ENCODE data around the gene PAF1.

The PAF1 gene

DNA sequence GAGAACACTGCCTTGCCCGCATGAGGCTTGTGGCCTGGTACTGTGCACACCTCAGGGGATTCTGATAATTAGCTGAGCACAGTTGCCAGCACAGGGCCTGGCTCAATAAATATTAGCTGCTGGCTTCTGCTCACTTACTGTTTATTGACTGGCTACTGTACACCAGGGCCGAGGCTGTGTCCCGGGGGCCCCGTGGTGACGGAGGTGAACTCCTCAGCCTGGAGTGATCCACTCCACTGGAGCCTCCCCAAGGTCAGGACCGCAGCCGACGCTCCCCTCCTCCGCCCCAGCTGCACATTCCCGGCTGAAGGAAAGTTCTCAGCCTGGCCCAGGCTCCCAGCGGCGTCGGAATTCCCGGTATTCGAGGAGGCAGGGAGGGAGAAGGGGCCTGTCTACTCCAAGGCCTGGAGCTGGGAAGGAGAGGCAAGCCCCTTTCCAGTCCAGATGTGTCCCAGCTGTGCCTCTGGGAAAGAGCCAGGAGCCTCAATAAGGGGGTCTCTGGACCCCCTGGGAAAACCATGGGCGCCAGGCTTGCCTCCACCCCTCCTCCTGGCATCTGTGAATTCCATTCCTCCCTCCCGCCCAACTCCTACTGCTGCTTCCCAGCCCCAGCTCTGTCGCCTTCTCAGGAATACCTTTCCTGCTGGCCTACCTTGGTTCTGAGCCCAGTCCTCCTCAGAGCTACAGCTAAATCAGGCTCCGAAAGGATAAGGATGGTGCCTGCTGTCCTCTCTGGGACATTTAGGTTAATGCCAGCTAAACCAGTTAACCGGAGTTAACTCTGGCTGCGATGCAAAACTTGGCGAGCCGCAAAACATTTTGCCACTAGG, 37.6 kb upstream of the PAF1 start:
- Histone ChIP-seq H3K4me3 (ENCODE audit: extremely low read depth, insufficient read depth, low read length, poor library complexity, severe bottlenecking) (no peak overlapping the region), H3K36me3 (ENCODE audit: control insufficient read depth, insufficient read depth, low read length) (peaks cover 47% of the 10 kb centered on the region), H3K9me3 (ENCODE audit: control insufficient read depth, low read length) (no peaks in the 10 kb centered on the region), H3K27ac (ENCODE audit: low read depth, low read length, severe bottlenecking) (peak overlapping the region; percentile 95), H3K4me1 (ENCODE audit: control insufficient read depth, insufficient read depth, low read length, poor library complexity, severe bottlenecking) (peaks cover 29% of the 10 kb centered on the region)
- 24 to 34% methylated on average over 15 to 23 of the region's 23 CpGs for WGBS, 2 experiments (ENCODE audit: insufficient coverage in 2 of 2)

DNA sequence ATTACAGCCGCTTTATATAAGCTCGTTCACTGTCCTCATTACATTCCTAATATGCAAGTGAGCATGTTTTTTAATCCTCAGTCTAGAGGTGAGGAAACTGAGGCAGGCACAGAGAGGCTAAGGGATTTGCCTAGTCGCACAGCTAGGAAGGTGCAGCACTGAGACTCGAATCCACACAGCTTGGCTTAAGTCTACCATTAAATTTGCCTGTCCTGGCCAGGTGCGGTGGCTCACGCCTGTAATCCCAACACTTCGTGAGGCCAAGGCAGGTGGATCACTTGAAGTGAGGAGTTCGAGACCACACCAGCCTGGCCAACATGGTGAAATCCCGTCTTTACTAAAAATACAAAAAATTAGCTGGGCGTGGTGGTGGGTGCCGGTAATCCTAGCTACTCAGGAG, 36.8 kb upstream of the PAF1 start:
- peaks cover 47% of the 10 kb centered on the region for H3K36me3 ChIP-seq (ENCODE audit: control insufficient read depth, insufficient read depth, low read length)
- peaks cover 29% of the 10 kb centered on the region for H3K4me1 ChIP-seq (ENCODE audit: control insufficient read depth, insufficient read depth, low read length, poor library complexity, severe bottlenecking)
- no peak overlapping the region for H3K4me3 ChIP-seq (ENCODE audit: extremely low read depth, insufficient read depth, low read length, poor library complexity, severe bottlenecking)
- H3K27ac ChIP-seq (ENCODE audit: low read depth, low read length, severe bottlenecking), result peak overlapping the region; percentile 95
- 92 to 93% methylated on average over 10 to 11 of the region's 11 CpGs for WGBS, 2 experiments (ENCODE audit: insufficient coverage in 2 of 2)
- H3K9me3 ChIP-seq (ENCODE audit: control insufficient read depth, low read length), result no peaks in the 10 kb centered on the region

DNA sequence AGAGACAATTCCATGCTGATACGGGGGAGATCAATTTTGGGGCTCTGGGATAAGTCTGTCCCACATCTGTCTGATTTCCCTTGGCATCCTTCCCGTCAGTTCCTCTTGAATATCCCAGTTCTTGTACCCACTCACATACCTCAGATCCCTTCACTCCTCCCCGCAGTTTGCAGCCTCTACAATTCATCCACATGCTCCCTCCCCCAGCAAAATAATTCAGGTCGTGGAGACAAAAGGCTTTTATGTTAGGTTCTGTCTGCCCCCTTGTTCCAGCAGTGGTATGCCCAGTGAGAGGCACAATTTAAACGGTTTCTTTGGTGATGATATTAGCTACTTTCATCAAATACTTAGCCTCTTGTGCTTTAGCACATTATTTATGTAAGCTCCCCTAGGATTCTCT, 35.3 kb upstream of the PAF1 start:
- WGBS, 2 experiments (ENCODE audit: insufficient coverage in 2 of 2), result 65 to 78% methylated on average over 3 to 4 of the region's 5 CpGs
- H3K27ac ChIP-seq (ENCODE audit: low read depth, low read length, severe bottlenecking), result peak overlapping the region; percentile 16
- H3K4me3 ChIP-seq (ENCODE audit: extremely low read depth, insufficient read depth, low read length, poor library complexity, severe bottlenecking), result no peak overlapping the region
- no peaks in the 10 kb centered on the region for H3K9me3 ChIP-seq (ENCODE audit: control insufficient read depth, low read length)
- H3K36me3 ChIP-seq (ENCODE audit: control insufficient read depth, insufficient read depth, low read length), result peaks cover 56% of the 10 kb centered on the region
- peaks cover 27% of the 10 kb centered on the region for H3K4me1 ChIP-seq (ENCODE audit: control insufficient read depth, insufficient read depth, low read length, poor library complexity, severe bottlenecking)

DNA sequence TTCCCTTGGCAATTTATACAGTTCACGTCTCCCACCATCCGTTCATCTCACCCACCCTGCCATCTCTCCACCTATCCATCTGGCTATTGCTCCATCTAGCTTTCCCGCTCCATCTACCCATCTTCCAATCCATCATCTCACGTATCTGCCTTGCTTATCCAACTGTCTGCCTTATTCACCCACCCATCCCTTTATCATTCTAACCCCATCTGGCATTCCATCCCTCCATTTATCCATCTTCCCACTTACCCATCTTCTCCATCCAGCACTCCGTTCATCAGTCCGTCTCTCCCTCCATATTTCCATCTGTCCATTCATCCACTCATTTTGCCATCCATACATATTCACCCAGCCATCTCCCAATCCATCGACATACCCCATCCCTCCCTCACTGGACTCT, 34.8 kb upstream of the PAF1 start:
- no peaks in the 10 kb centered on the region for H3K9me3 ChIP-seq (ENCODE audit: control insufficient read depth, low read length)
- 93 to 96% methylated on average over 7 of the region's 7 CpGs for WGBS, 2 experiments (ENCODE audit: insufficient coverage in 2 of 2)
- no peak overlapping the region for H3K4me3 ChIP-seq (ENCODE audit: extremely low read depth, insufficient read depth, low read length, poor library complexity, severe bottlenecking)
- peaks cover 23% of the 10 kb centered on the region for H3K4me1 ChIP-seq (ENCODE audit: control insufficient read depth, insufficient read depth, low read length, poor library complexity, severe bottlenecking)
- H3K36me3 ChIP-seq (ENCODE audit: control insufficient read depth, insufficient read depth, low read length), result peaks cover 58% of the 10 kb centered on the region
- no peak overlapping the region for H3K27ac ChIP-seq (ENCODE audit: low read depth, low read length, severe bottlenecking)

DNA sequence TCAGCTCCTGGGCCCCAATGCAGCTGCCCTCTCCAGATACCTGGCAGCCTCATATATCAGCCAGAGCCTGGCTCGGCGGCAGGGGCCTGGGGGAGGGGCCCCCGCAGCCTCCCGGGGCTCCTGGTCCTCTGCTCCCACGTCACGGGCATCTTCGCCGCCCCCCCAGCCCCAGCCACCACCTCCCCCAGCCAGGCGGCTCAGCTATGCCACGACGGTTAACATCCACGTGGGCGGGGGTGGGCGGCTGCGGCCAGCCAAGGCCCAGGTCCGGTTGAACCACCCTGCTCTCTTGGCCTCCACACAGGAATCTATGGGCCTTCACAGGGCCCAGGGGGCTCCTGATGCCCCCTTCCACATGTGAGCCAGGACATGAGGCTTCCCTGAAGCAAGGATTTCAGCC, 34.0 kb upstream of the PAF1 start:
- peaks cover 17% of the 10 kb centered on the region for H3K4me1 ChIP-seq (ENCODE audit: control insufficient read depth, insufficient read depth, low read length, poor library complexity, severe bottlenecking)
- H3K4me3 ChIP-seq (ENCODE audit: extremely low read depth, insufficient read depth, low read length, poor library complexity, severe bottlenecking), result no peak overlapping the region
- 92 to 94% methylated on average over 7 to 16 of the region's 16 CpGs for WGBS, 2 experiments (ENCODE audit: insufficient coverage in 2 of 2)
- no peaks in the 10 kb centered on the region for H3K9me3 ChIP-seq (ENCODE audit: control insufficient read depth, low read length)
- H3K27ac ChIP-seq (ENCODE audit: low read depth, low read length, severe bottlenecking), result no peak overlapping the region
- H3K36me3 ChIP-seq (ENCODE audit: control insufficient read depth, insufficient read depth, low read length), result peaks cover 66% of the 10 kb centered on the region

DNA sequence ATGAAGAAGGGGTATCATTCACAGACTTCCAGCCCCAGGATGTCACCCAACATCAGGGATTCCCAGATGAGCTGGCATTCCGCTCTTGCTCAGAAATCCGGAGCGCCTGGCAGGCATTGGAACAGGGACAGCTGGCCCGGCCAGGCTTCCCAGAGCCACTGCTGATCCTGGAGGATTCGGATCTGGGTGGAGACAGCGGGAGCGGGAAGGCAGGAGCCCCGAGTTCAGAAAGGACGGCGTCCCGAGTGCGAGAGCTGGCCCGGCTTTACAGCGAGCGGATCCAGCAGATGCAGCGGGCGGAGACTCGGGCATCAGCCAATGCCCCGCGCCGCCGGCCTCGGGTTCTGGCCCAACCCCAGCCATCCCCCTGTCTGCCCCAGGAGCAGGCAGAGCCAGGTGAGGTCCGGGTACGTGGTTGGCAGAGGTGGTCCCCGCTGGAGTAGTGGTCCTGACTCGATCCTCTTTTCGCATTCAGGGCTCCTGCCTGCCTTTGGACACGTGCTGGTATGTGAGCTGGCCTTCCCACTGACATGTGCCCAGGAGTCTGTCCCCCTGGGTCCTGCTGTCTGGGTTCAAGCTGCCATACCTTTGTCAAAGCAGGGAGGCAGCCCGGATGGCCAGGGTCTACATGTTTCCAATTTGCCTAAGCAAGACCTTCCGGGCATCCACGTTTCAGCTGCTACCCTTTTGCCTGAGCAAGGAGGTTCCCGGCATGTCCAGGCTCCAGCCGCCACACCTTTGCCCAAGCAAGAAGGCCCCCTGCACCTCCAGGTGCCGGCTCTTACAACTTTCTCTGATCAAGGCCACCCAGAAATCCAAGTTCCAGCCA, 32.6 kb upstream of the PAF1 start:
- Histone ChIP-seq H3K9me3 (ENCODE audit: control insufficient read depth, low read length) (no peaks in the 10 kb centered on the region), H3K36me3 (ENCODE audit: control insufficient read depth, insufficient read depth, low read length) (peaks cover 79% of the 10 kb centered on the region), H3K4me1 (ENCODE audit: control insufficient read depth, insufficient read depth, low read length, poor library complexity, severe bottlenecking) (peaks cover 10% of the 10 kb centered on the region), H3K4me3 (ENCODE audit: extremely low read depth, insufficient read depth, low read length, poor library complexity, severe bottlenecking) (no peak overlapping the region), H3K27ac (ENCODE audit: low read depth, low read length, severe bottlenecking) (peak overlapping the region; percentile 49)
- 93 to 96% methylated on average over 28 to 35 of the region's 35 CpGs for WGBS, 2 experiments (ENCODE audit: insufficient coverage in 2 of 2)

DNA sequence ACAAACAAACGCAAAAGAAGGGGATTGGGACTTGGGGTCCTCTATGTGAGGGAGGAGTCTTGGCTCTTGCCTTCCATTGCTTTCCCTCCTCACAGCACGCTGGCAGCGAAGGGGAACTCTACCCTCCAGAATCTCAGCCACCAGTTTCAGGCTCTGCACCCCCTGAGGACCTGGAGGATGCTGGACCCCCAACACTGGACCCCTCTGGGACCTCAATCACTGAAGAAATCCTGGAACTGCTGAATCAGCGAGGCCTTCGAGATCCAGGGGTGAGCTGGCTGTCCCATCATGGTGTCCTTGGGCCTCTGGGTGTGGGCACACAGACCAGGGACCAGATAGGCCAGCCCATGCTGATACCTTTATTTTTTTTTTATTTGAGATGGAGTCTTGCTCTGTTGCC, 31.1 kb upstream of the PAF1 start:
- peaks cover 94% of the 10 kb centered on the region for H3K36me3 ChIP-seq (ENCODE audit: control insufficient read depth, insufficient read depth, low read length)
- peaks cover 2% of the 10 kb centered on the region for H3K4me1 ChIP-seq (ENCODE audit: control insufficient read depth, insufficient read depth, low read length, poor library complexity, severe bottlenecking)
- WGBS, 2 experiments (ENCODE audit: insufficient coverage in 2 of 2), result 100% methylated on average over 1 to 2 of the region's 5 CpGs
- no peak overlapping the region for H3K4me3 ChIP-seq (ENCODE audit: extremely low read depth, insufficient read depth, low read length, poor library complexity, severe bottlenecking)
- no peaks in the 10 kb centered on the region for H3K9me3 ChIP-seq (ENCODE audit: control insufficient read depth, low read length)
- no peak overlapping the region for H3K27ac ChIP-seq (ENCODE audit: low read depth, low read length, severe bottlenecking)

DNA sequence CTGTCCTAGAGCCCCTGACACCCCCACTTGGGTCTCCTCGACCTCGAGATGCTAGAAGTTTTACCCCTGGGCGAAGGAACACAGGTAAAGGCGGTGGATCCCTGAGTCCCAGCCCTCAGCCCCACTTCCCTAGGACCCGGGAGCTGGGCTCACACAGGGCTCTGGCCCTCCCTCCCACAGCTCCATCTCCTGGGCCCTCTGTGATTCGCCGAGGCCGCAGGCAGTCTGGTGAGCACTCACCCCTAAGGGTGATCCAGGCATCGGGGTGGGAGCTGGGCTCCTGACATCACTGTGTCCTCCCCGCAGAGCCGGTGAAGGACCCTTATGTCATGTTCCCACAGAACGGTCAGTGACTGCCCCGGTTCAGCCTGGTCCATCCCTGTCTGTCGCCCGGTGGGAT, 29.9 kb upstream of the PAF1 start:
- Histone ChIP-seq H3K27ac (ENCODE audit: low read depth, low read length, severe bottlenecking) (no peak overlapping the region), H3K4me1 (ENCODE audit: control insufficient read depth, insufficient read depth, low read length, poor library complexity, severe bottlenecking) (peaks cover 8% of the 10 kb centered on the region), H3K36me3 (ENCODE audit: control insufficient read depth, insufficient read depth, low read length) (peaks cover 98% of the 10 kb centered on the region), H3K4me3 (ENCODE audit: extremely low read depth, insufficient read depth, low read length, poor library complexity, severe bottlenecking) (no peak overlapping the region), H3K9me3 (ENCODE audit: control insufficient read depth, low read length) (no peaks in the 10 kb centered on the region)
- 93 to 96% methylated on average over 7 to 10 of the region's 15 CpGs for WGBS, 2 experiments (ENCODE audit: insufficient coverage in 2 of 2)

DNA sequence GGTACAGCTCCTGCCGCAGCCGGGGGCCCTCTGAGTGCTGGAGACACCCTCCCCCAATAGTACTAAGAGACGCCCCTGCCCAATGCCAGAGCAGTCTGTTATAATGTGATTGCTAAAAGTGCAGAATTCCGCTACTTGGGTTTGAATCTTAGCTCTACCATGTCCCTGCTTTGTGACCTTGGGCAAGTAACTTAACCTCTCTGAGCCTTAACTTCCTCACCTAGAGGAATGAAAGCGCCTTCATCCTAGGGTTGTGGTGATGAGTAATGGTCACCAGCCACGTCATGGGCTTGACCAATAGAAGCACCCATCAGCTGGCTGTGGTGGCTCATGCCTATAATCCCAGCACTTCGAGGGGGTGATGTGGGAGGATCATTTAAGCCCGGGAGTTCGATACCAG, 28.1 kb upstream of the PAF1 start:
- Histone ChIP-seq H3K36me3 (ENCODE audit: control insufficient read depth, insufficient read depth, low read length) (peaks cover 94% of the 10 kb centered on the region), H3K9me3 (ENCODE audit: control insufficient read depth, low read length) (no peaks in the 10 kb centered on the region), H3K4me3 (ENCODE audit: extremely low read depth, insufficient read depth, low read length, poor library complexity, severe bottlenecking) (no peak overlapping the region), H3K4me1 (ENCODE audit: control insufficient read depth, insufficient read depth, low read length, poor library complexity, severe bottlenecking) (peaks cover 19% of the 10 kb centered on the region), H3K27ac (ENCODE audit: low read depth, low read length, severe bottlenecking) (no peak overlapping the region)
- WGBS, 2 experiments (ENCODE audit: insufficient coverage in 2 of 2), result 82 to 100% methylated on average over 1 to 3 of the region's 9 CpGs

DNA sequence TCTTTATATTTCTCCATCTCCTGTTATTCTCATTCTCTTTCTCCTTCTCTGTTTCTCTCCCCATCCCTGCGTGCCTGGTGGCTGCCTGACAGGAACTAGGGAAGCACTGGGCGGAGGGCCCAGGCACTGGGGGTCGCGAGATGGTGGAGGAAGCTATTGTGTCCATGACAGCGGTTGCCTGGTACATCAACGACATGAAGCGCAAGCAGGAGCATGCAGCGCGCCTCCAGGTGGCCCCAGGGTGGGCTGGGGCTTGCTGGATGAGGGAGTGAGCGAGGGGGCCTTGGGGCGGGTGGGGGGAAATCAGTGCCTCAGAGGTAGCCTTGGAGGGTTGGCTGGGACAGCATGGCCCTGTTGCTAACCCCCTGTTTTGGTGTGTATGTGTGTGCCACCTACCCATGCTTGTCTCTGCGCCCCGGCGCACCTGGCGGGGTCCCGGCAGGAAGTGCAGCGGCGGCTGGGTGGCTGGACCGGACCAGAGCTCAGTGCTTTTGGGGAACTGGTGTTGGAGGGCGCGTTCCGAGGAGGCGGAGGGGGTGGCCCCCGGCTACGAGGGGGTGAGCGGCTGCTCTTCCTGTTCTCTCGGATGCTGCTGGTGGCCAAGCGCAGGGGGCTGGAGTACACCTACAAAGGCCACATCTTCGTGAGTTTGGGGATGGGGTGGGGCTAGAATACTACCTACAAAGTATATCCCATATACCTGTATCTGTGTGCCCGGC, 26.7 kb upstream of the PAF1 start:
- H3K4me1 ChIP-seq (ENCODE audit: control insufficient read depth, insufficient read depth, low read length, poor library complexity, severe bottlenecking), result peaks cover 19% of the 10 kb centered on the region
- WGBS, 2 experiments (ENCODE audit: insufficient coverage in 2 of 2), result 96 to 97% methylated on average over 21 to 26 of the region's 30 CpGs
- H3K27ac ChIP-seq (ENCODE audit: low read depth, low read length, severe bottlenecking), result no peak overlapping the region
- no peaks in the 10 kb centered on the region for H3K9me3 ChIP-seq (ENCODE audit: control insufficient read depth, low read length)
- H3K36me3 ChIP-seq (ENCODE audit: control insufficient read depth, insufficient read depth, low read length), result peaks cover 80% of the 10 kb centered on the region
- H3K4me3 ChIP-seq (ENCODE audit: extremely low read depth, insufficient read depth, low read length, poor library complexity, severe bottlenecking), result no peak overlapping the region
